Neural cell (in vitro differentiated cells): Measurements from ENCODE around the gene SPC24.

ENCODE experiments used
- EP300 ChIP-seq: fragments of 450-650 bp; conservative IDR thresholded peaks from 2 replicates; pipeline ENCODE4 v1.6.1; 2014; ENCODE audit warnings: antibody characterized with exemption, mild to moderate bottlenecking, moderate library complexity; ENCODE audit not compliant: poor library complexity, severe bottlenecking
- EZH2 ChIP-seq: fragments of 200-600, 300-800 bp; shearing (Covaris generic), sonication (generic); IDR thresholded peaks from 2 replicates; pipeline ENCODE4 v1.6.1; 2014; ENCODE audit warnings: antibody characterized with exemption, low read length, borderline replicate concordance, mild to moderate bottlenecking; ENCODE audit not compliant: insufficient read depth, poor library complexity, severe bottlenecking
- MXI1 ChIP-seq: fragments of 450-650 bp; conservative IDR thresholded peaks from 2 replicates; pipeline ENCODE4 v1.6.1; 2014; ENCODE audit warnings: antibody characterized with exemption, mild to moderate bottlenecking; ENCODE audit not compliant: poor library complexity, severe bottlenecking
- POLR2AphosphoS5 ChIP-seq: IDR thresholded peaks from 2 replicates; pipeline ENCODE4 v1.6.1; 2012
- RAD21 ChIP-seq: fragments of 450-650 bp; conservative IDR thresholded peaks from 2 replicates; pipeline ENCODE4 v1.6.1; 2014; ENCODE audit warnings: antibody characterized with exemption, mild to moderate bottlenecking, moderate library complexity
- REST ChIP-seq: IDR thresholded peaks from 2 replicates; pipeline ENCODE4 v1.6.1; 2012; ENCODE audit warnings: borderline replicate concordance
- SMC3 ChIP-seq: fragments of 450-650 bp; conservative IDR thresholded peaks from 2 replicates; pipeline ENCODE4 v1.6.1; 2014; ENCODE audit warnings: antibody characterized with exemption, mild to moderate bottlenecking, moderate library complexity; ENCODE audit not compliant: poor library complexity
- TAF1 ChIP-seq: IDR thresholded peaks from 2 replicates; pipeline ENCODE4 v1.6.1; 2012; ENCODE audit warnings: low read depth
- TF ChIP-seq, protein P1 (sequence below): fragments of 450-650 bp; IDR thresholded peaks from 2 replicates; pipeline ENCODE4 v1.5.1; 2014; ENCODE audit warnings: antibody characterized with exemption, mild to moderate bottlenecking, moderate library complexity; ENCODE audit not compliant: poor library complexity, severe bottlenecking

GRCh38 chr19:11202488-11203193, 47.1 kb upstream of the SPC24 start:
- TF ChIP-seq, protein P1, sequence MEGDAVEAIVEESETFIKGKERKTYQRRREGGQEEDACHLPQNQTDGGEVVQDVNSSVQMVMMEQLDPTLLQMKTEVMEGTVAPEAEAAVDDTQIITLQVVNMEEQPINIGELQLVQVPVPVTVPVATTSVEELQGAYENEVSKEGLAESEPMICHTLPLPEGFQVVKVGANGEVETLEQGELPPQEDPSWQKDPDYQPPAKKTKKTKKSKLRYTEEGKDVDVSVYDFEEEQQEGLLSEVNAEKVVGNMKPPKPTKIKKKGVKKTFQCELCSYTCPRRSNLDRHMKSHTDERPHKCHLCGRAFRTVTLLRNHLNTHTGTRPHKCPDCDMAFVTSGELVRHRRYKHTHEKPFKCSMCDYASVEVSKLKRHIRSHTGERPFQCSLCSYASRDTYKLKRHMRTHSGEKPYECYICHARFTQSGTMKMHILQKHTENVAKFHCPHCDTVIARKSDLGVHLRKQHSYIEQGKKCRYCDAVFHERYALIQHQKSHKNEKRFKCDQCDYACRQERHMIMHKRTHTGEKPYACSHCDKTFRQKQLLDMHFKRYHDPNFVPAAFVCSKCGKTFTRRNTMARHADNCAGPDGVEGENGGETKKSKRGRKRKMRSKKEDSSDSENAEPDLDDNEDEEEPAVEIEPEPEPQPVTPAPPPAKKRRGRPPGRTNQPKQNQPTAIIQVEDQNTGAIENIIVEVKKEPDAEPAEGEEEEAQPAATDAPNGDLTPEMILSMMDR: no peak
- TF ChIP-seq RAD21 (no peak), POLR2AphosphoS5 (no peak), TAF1 (no peak), EZH2 (no peak), REST (no peak), SMC3 (no peak), EP300 (no peak), MXI1 (no peak)
